Activated CD4-positive, alpha-beta T cell treated with anti-CD3 and anti-CD28 coated beads for 36 hours (primary cell): Measurements from ENCODE around the gene NMT1. TPM values are rescaled to one million over a fixed set of nuclear protein-coding genes. Genes with fewer than 3 reads are reported as not detected.

Experiments
- ATAC-seq: fragments of 200-7000 bp; cut with Tn5 transposase; one replicate; pipeline ENCODE4 v1.10.0; 2021; ENCODE audit warnings: mild to moderate bottlenecking, moderate library complexity
- CTCF ChIA-PET: fragments of 350-600 bp; sonication (Branson Sonifier 250); formaldehyde crosslinking; loops from one replicate; lab custom pipeline; 2021; ENCODE audit warnings: antibody characterized with exemption; lab: Charles Lee
- POLR2A ChIA-PET: fragments of 350-600 bp; sonication (Branson Sonifier 250); formaldehyde crosslinking; loops from one replicate; lab custom pipeline; 2021; ENCODE audit warnings: antibody characterized with exemption, inconsistent platforms; lab: Charles Lee
- DNase-seq: peaks from one replicate; pipeline ENCODE4 v3.0.0-alpha.2; 2020
- H3K27ac Mint-ChIP-seq: one replicate; pipeline ENCODE4 v1.8.0; 2021; ENCODE audit warnings: mixed read lengths
- H3K27me3 Mint-ChIP-seq: one replicate; pipeline ENCODE4 v1.8.0; 2021; ENCODE audit warnings: mixed read lengths
- H3K36me3 Mint-ChIP-seq: one replicate; pipeline ENCODE4 v1.8.0; 2021; ENCODE audit warnings: low read depth, mixed read lengths
- H3K4me1 Mint-ChIP-seq: one replicate; pipeline ENCODE4 v1.8.0; 2021; ENCODE audit warnings: mixed read lengths
- H3K4me3 Mint-ChIP-seq: one replicate; pipeline ENCODE4 v1.8.0; 2021; ENCODE audit warnings: mild to moderate bottlenecking, moderate library complexity, mixed read lengths
- H3K9me3 Mint-ChIP-seq: one replicate; pipeline ENCODE4 v1.8.0; 2021; ENCODE audit warnings: low read depth, mixed read lengths
- intact Hi-C, 2 experiments: fragments of 100-400 bp; cut with DNase I in 1 of 2; cut with micrococcal nuclease in 1 of 2; formaldehyde crosslinking; loops; one replicate each; pipeline versions ENCODE4 v1.14.2 to v1.15.1; 2022 to 2024; cut with DNase I, micrococcal nuclease
- total RNA-seq, 2 experiments: library from RNA; stranded (reverse); gene quantifications; one replicate each; pipeline ENCODE4 v1.2.3, GENCODE V29; 2021

The NMT1 gene
- total RNA-seq: 100 to 1,000 TPM; 170 to 175 TPM

- Mint-ChIP-seq H3K4me3 (peak within 1 kb of the TSS; percentile 84), H3K27ac (peak within 1 kb of the TSS; percentile 96), H3K36me3 (peaks cover 20% of the 10 kb centered on the region), H3K27me3 (no peaks in the 10 kb centered on the region), H3K4me1 (peaks cover 42% of the 10 kb centered on the region), H3K9me3 (no peaks in the 10 kb centered on the region)
- intact Hi-C loops: loop anchor here (1.0 to 5.0 kb wide), 16 partner anchors 9 to 919 kb away; partner anchors contain the start of genes EFTUD2 (in 2 of the 2), HEXIM1 (in 2 of the 2), HEXIM2 (in 2 of the 2) and ACBD4 (in 1 of the 2)
- POLR2A ChIA-PET: interaction anchor here (0.5 to 2.4 kb wide), 10 partner anchors 9 to 1007 kb away, joined by 3 to 26 read pairs (median 4); partner anchors contain the start of genes HEXIM1 and HEXIM2
- CTCF ChIA-PET: interaction anchor here (0.6 to 3.9 kb wide), 9 partner anchors 9 to 874 kb away, joined by 3 to 31 read pairs (median 3); partner anchors contain the start of genes DCAKD and TMUB2
- peak; percentile 97 for DNase-seq
- ATAC-seq: peak; percentile 92
These were observed at the start of gene NMT1 for GRCh38 chr17:45060797-45061605. TSS of gene NMT1 (plus strand) at chr17:45061317. CDS start at chr17:45061330, 13 bp downstream.

GRCh38 chr17:45011767-45012166 lies 49.4 kb upstream of the NMT1 start:
- ChIA-PET CTCF (no interaction called here), POLR2A (interaction anchor here (0.5 kb wide), 1 partner anchor 49 kb away, joined by 3 read pairs; no protein-coding TSS in a partner anchor)
- H3K27me3 Mint-ChIP-seq: peaks cover 12% of the 10 kb centered on the region
- no peaks in the 10 kb centered on the region for H3K4me1 Mint-ChIP-seq
- DNase-seq (no peak), ATAC-seq (no peak)
- no peak overlapping the region for H3K27ac Mint-ChIP-seq
- H3K36me3 Mint-ChIP-seq: no peaks in the 10 kb centered on the region
- intact Hi-C loops: no loop called here
- no peaks in the 10 kb centered on the region for H3K9me3 Mint-ChIP-seq
- no peak overlapping the region for H3K4me3 Mint-ChIP-seq

DNA sequence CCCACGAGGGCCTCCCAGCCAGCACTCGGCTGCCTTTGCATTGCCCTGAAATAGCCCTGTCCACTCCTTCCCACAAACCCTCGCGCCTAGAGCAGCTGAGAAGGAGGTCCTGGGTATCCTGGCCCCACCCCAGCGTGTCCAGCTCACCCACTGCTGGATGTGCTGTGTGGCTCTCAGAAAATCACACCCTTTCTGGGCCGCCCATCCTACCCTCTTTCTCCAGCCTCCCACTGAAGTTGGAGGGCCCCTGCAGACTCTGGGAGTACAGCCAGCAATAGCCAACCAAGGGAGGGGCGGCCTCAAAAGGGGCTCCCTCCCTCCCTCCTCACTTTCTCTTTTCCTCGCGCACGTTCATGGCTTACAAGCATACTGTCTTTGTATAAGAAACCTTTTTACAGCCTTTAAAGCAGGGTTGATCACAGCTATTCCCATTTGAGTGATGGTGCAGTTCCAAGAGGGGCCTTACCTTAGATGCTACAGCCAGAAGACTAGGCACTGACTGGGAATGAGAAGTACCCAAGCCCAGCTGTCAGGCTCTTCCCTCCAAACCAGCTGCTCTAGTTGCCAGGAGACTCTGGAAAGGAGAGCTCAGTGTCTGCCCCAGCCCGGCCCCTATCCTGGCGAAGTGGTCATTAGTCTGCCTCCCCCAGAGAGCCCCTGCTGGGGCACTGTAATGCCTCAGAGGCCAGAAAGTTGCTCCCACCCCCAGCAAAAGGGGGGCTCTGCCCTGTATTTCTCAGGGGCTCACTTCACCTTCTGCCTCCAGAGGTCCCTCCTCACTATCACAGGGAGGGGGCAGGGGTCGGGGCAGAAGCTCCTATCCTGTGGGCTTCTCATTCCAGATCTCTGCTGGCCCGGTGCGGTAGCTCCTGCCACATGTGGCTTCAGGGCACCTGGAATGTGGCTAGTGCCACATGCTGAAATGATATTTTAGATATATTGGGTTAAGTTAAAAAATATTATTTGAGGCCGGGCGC lies 47.8 kb upstream of the NMT1 start:
- DNase-seq (no peak), ATAC-seq (no peak)
- intact Hi-C loops: no loop called here
- CTCF ChIA-PET: no interaction called here
- H3K27ac Mint-ChIP-seq: no peak overlapping the region
- no peaks in the 10 kb centered on the region for H3K9me3 Mint-ChIP-seq
- no peaks in the 10 kb centered on the region for H3K36me3 Mint-ChIP-seq
- peaks cover 3% of the 10 kb centered on the region for H3K4me1 Mint-ChIP-seq
- peaks cover 13% of the 10 kb centered on the region for H3K27me3 Mint-ChIP-seq
- H3K4me3 Mint-ChIP-seq: no peak overlapping the region
- POLR2A ChIA-PET: no interaction called here

GRCh38 chr17:45016237-45016636 lies 44.9 kb upstream of the NMT1 start:
- H3K4me3 Mint-ChIP-seq: no peak overlapping the region
- no peaks in the 10 kb centered on the region for H3K9me3 Mint-ChIP-seq
- POLR2A ChIA-PET: no interaction called here
- no peak overlapping the region for H3K27ac Mint-ChIP-seq
- CTCF ChIA-PET: interaction anchor here (0.6 to 1.4 kb wide), 3 partner anchors 65 to 1067 kb away, joined by 3 to 4 read pairs (median 3); no protein-coding TSS in a partner anchor
- peaks cover 34% of the 10 kb centered on the region for H3K27me3 Mint-ChIP-seq
- H3K36me3 Mint-ChIP-seq: peaks cover 2% of the 10 kb centered on the region
- DNase-seq (no peak), ATAC-seq (no peak)
- intact Hi-C loops: no loop called here
- H3K4me1 Mint-ChIP-seq: peaks cover 19% of the 10 kb centered on the region

DNA sequence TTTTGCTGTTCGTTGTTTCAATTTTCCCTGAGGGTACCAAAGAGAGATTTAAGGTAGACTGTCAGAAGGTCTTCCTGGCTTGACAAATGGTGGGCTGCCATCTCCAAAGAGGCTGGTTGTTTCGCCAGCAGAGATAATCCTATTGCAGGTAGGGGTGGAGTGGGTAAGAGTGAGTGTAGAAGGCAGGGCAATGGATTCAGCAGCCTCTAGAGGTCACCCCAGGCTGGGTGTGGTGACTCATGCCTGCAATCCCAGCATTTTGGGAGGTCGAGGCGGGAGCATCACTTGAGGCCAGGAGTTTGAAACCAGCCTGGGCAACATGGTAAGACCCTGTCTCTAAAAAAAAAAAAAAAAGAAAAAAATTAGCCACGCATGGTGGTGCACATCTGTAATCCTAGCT lies 44.3 kb upstream of the NMT1 start:
- Mint-ChIP-seq H3K36me3 (peaks cover 4% of the 10 kb centered on the region), H3K9me3 (no peaks in the 10 kb centered on the region), H3K4me3 (no peak overlapping the region), H3K27ac (no peak overlapping the region), H3K27me3 (peaks cover 38% of the 10 kb centered on the region), H3K4me1 (peaks cover 24% of the 10 kb centered on the region)
- DNase-seq (peak; percentile 16), ATAC-seq (no peak)
- intact Hi-C loops: no loop called here
- CTCF ChIA-PET: no interaction called here
- POLR2A ChIA-PET: no interaction called here

DNA sequence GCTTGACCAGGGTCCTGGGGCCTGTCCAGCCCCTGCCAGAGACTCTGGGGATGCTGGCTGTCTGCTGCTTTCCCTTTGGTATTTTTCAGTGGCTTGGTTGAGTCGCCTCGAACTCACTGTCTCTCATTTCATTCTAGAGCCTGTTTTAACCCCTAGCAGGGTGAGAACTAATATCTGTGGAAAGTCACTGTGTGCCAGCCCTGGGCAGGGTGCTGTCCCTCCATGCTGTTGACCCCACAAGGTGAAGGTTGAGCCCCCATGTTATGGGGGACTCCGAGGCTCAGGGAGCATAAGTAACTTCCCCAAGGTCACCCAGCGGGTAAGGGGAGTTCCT lies 42.6 kb upstream of the NMT1 start:
- DNase-seq (no peak), ATAC-seq (no peak)
- Mint-ChIP-seq H3K36me3 (peaks cover 6% of the 10 kb centered on the region), H3K27me3 (peaks cover 38% of the 10 kb centered on the region), H3K9me3 (no peaks in the 10 kb centered on the region), H3K27ac (no peak overlapping the region), H3K4me3 (peak overlapping the region; percentile 76), H3K4me1 (peaks cover 24% of the 10 kb centered on the region)
- POLR2A ChIA-PET: interaction anchor here (0.6 kb wide), 1 partner anchor 361 kb away, joined by 7 read pairs; no protein-coding TSS in a partner anchor
- intact Hi-C loops: loop anchor here in 1 of 2 experiments (2.0 kb wide), 1 partner anchor 46 kb away; no protein-coding TSS in a partner anchor
- CTCF ChIA-PET: interaction anchor here (0.7 to 5.7 kb wide), 5 partner anchors 15 to 140 kb away, joined by 3 to 84 read pairs (median 9); no protein-coding TSS in a partner anchor

DNA sequence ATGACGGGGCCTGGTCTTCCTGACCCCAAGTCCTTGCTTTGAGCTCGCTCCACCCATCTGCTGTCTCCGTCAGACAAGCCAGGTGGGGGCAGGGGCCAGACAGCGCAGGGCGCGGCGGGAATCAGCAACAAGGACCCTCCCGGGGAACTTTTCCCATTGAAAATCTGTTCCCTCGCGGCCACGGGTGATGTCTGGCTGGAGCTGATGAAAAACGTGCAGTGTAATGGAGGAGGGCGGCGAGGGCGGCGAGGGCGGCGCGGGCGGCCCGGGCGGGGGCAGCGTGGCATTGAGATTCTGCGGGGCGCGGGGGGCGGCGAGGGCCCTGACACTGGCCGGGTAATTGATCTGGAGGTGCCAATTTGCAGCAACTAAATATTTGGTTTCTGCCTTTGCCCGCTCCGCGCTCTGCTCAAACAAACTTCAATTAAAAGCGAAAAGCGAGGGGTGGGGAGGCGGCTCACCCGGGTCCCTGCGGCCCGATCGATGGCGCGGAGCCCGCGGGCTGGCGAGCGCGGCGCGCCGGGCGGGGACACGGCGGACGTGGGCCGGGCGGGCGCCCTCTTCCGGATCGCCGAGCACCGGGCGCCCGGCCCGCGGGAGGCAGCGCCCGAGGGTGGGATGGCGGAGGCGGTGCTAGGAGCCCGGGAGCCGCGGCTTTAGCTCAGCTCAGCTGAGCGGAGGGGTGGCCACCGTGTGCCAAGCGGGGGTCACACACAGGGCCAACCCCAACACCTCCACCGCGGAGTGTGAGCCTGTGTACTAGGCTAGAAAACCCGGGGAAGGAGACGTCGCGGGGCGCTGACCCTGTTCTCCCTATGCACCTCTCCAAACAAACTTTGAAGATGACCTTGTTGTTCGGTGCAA lies 42.0 kb upstream of the NMT1 start:
- peak overlapping the region; percentile 76 for H3K4me3 Mint-ChIP-seq
- H3K9me3 Mint-ChIP-seq: no peaks in the 10 kb centered on the region
- POLR2A ChIA-PET: interaction anchor here (0.6 kb wide), 1 partner anchor 362 kb away, joined by 7 read pairs; no protein-coding TSS in a partner anchor
- peaks cover 38% of the 10 kb centered on the region for H3K27me3 Mint-ChIP-seq
- intact Hi-C loops: loop anchor here (1.0 to 2.0 kb wide), 3 partner anchors 46 to 99 kb away; partner anchors contain the start of gene C1QL1 (in 1 of the 2)
- peak; percentile 69 for ATAC-seq
- peaks cover 6% of the 10 kb centered on the region for H3K36me3 Mint-ChIP-seq
- peak overlapping the region; percentile 77 for H3K27ac Mint-ChIP-seq
- DNase-seq: peak; percentile 65
- CTCF ChIA-PET: interaction anchor here (0.6 to 5.7 kb wide), 14 partner anchors 14 to 244 kb away, joined by 3 to 84 read pairs (median 5); partner anchors contain the start of gene EFTUD2
- H3K4me1 Mint-ChIP-seq: peaks cover 24% of the 10 kb centered on the region

- CTCF ChIA-PET: interaction anchor here (0.6 to 5.7 kb wide), 21 partner anchors 17 to 362 kb away, joined by 3 to 84 read pairs (median 4); partner anchors contain the start of genes EFTUD2 and GFAP
These were observed 40.6 kb upstream of the NMT1 start for GRCh38 chr17:45020354-45021138.

GRCh38 chr17:45021607-45022287 lies 39.4 kb upstream of the NMT1 start:
- no peak overlapping the region for H3K4me3 Mint-ChIP-seq
- DNase-seq (peak; percentile 83), ATAC-seq (peak; percentile 73)
- intact Hi-C loops: loop anchor here (1.0 to 2.0 kb wide), 6 partner anchors 74 to 246 kb away; partner anchors contain the start of genes KIF18B (in 2 of the 2), EFTUD2 (in 1 of the 2) and PLCD3 (in 1 of the 2)
- no peak overlapping the region for H3K27ac Mint-ChIP-seq
- ChIA-PET POLR2A (no interaction called here), CTCF (interaction anchor here (0.6 to 5.7 kb wide), 20 partner anchors 10 to 338 kb away, joined by 3 to 84 read pairs (median 6); partner anchors contain the start of gene C1QL1)
- no peaks in the 10 kb centered on the region for H3K9me3 Mint-ChIP-seq
- peaks cover 31% of the 10 kb centered on the region for H3K27me3 Mint-ChIP-seq
- peaks cover 24% of the 10 kb centered on the region for H3K4me1 Mint-ChIP-seq
- peaks cover 9% of the 10 kb centered on the region for H3K36me3 Mint-ChIP-seq

More at GRCh38 chr17:45020354-45021138, 40.6 kb upstream of the NMT1 start:
- no peak overlapping the region for H3K27ac Mint-ChIP-seq
- POLR2A ChIA-PET: interaction anchor here (1.7 kb wide), 1 partner anchor 101 kb away, joined by 5 read pairs; no protein-coding TSS in a partner anchor
- intact Hi-C loops: loop anchor here in 1 of 2 experiments (2.0 kb wide), 1 partner anchor 74 kb away; the partner anchor contains the start of gene KIF18B
- no peaks in the 10 kb centered on the region for H3K9me3 Mint-ChIP-seq
- ATAC-seq: no peak
- peaks cover 6% of the 10 kb centered on the region for H3K36me3 Mint-ChIP-seq
- H3K4me1 Mint-ChIP-seq: peaks cover 24% of the 10 kb centered on the region
- H3K27me3 Mint-ChIP-seq: peaks cover 38% of the 10 kb centered on the region
- DNase-seq: no peak
- no peak overlapping the region for H3K4me3 Mint-ChIP-seq
